HG02852 (cell line): ENCODE measurements around the gene DNAAF9.
"Not testable (repeated sequence)": the region's sequence is repeated elsewhere in the genome, so short reads cannot be mapped to it uniquely, and the experiment has no call there.

Source experiments
- ATAC-seq: cut with Tn5 transposase; IDR thresholded peaks from one replicate; pipeline ENCODE4 v1.9.1; 2021; ENCODE audit warnings: mild to moderate bottlenecking, moderate library complexity; ENCODE audit not compliant: unreplicated experiment

Gene DNAAF9

DNA sequence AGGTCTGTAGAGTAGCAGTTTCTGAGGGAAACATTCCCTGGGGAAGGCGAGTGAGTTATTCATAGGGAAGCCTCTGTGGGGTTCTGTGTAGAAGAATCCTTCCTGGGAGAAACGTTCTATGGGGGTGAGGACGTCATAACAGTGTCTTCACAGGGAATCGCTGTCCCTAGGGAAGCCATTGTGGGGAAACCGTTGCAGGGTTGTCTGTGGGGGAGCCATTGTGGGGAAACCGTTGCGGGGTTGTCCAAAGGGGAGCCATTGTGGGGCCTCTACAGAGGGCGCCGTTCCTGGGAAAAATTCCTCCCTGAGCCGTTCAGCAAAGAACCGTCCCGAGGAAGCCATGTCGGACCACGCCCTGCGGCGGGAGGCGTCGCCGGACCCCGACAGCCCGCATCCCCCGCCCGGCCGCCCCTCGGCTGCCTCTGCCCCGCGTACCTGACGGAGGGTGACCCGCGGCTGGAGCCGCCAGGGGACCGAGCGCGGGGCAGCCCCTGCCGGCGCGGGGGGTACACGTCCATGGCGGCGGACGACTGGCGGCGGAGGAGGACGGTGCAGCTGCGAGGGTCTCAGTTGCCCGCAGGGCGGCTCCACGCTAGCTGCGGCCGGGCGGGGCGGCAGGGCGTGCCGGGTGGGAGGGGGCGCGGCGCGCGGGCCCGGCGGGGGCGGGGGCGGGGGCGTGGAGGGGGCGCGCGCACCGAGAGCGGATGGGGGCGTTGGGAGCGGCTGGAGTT, at the start of gene DNAAF9:
Gene DNAAF9, minus strand, starts transcription at position 630 of the 731 bp plus-strand sequence. Its CDS starts 112 bp downstream, at position 518.
- ATAC-seq = peak; percentile 38

DNA sequence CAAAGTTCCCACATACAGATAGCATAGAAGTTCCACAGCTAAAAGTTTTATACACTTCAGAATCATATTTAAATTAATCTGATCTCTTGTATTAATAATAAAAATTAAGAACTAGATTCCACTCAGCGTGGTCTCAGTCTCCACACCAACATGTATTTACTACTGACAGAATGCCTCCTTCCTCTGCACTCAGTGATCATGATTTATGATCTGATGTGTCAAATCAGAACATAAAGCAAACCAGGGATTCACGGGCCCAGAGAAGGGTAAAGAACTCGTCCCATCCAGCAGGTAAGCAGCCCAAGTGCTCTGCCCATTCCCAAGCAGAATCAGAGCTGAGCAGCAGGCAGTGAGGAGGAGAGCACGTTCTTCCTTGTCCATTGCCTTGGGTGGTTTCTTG, 49.2 kb upstream of the DNAAF9 start:
- no peak for ATAC-seq

GRCh38 chr20:3454831-3455230, 47.4 kb upstream of the DNAAF9 start:
- no peak for ATAC-seq

DNA sequence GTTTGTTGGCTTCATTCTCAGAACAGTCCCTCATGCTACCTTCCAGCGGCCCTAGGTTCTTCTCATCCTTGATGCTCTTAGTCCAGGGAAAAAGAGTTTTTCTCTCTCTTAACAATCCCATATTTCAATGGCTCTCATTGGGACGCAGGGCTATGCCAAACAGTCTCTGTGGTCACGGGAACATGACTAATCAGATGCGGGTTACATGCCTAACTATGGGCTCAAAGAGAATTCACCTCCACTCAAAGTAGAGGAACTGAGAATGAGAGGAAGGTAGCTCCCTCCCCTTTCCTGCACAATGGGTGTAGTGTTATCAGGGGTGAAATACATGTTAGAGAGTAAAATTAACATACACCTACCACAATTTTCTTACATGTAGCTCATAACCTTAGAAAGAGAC, 45.2 kb upstream of the DNAAF9 start:
- ATAC-seq = no peak

- ATAC-seq = no peak
Measured at GRCh38 chr20:3452136-3452535, 44.7 kb upstream of the DNAAF9 start.

DNA sequence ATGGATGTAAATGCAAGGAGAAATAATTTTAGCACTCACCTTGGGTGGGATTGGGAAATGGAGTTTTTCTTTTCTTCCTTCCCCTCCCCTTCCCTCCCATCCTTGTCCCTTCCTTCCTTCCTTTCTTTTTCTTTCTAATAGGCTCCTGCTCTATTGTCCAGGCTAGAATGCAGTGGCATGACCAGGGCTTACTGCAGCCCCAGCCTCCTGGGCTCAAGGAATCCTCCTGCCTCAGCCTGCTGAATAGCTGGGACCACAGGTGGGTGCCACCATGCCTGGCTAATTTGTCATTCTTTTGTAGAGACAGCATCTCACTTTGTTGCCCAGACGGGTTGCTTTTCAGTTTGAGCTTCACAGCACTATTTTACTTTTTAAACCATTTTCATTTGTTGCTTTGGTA, 41.9 kb upstream of the DNAAF9 start:
- ATAC-seq = no peak

DNA sequence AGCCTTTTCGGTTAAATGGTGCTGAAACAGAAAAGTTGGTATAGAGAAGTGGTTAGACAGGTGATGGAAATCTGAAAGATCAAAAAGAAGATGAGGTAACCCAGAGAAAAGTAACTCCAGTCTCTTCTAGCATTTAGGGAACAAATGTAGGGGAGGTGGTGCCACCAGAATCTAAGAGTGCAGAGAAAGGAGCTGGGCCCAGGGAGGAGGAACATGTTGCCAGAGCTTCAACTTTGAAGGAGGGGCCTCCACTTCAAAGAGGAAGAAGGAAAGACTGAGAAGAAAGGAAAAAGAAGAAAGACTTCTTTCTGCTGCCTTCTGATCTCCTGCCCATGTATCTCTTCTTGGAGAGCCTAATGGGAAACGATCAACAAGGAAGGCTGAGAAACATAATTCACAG, 39.9 kb upstream of the DNAAF9 start:
- ATAC-seq = no peak

DNA sequence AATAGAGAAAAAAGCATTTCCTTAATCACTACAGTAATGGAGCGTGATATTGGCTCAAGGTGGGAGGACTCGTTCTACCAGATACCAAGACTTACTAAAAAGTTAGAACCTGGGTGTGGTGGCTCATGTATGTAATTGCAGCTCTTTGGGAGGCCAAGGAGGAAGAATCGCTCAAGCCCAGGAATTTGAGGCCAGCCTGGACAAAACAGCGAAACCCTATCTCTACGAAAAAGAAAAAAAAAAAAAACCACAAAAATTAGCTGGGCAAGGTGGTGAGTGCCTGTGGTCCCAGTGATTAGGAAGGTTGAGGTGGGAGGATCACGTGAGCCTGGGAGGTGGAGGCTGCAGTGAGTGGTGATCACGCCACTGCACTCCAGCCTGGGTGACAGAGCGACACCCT, 39.3 kb upstream of the DNAAF9 start:
- ATAC-seq = no peak

- ATAC-seq = no peak
Measured at GRCh38 chr20:3436864-3437574, 29.6 kb upstream of the DNAAF9 start.

GRCh38 chr20:3434232-3434631, 26.8 kb upstream of the DNAAF9 start:
- no peak for ATAC-seq

DNA sequence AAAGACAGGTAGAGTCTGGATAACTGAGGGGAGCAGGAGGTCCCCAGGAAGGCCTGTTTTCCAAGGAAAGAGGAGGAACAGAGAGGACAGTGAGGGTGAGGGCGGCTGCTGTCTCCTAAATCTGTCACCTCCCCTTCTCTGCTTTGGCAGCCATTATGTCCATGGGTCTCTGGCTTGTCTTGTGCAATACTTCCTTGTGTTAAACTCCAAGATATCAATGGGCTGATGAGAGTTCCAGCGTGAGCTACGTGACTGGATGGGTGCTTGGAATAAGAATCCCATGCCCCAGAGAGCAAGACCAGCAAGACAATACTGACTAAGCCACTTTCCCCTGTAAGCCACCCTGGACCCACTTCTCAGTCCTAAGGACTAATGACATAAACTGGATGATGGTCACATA, 26.3 kb upstream of the DNAAF9 start:
- no peak for ATAC-seq

- no peak for ATAC-seq
Measured at GRCh38 chr20:3432844-3433243, 25.4 kb upstream of the DNAAF9 start.

GRCh38 chr20:3431109-3431508, 23.6 kb upstream of the DNAAF9 start:
- ATAC-seq = no peak

- ATAC-seq = peak; percentile 82
Measured at GRCh38 chr20:3430376-3431069, 23.1 kb upstream of the DNAAF9 start.

GRCh38 chr20:3426766-3427165, 19.3 kb upstream of the DNAAF9 start:
- ATAC-seq = not testable (repeated sequence)

DNA sequence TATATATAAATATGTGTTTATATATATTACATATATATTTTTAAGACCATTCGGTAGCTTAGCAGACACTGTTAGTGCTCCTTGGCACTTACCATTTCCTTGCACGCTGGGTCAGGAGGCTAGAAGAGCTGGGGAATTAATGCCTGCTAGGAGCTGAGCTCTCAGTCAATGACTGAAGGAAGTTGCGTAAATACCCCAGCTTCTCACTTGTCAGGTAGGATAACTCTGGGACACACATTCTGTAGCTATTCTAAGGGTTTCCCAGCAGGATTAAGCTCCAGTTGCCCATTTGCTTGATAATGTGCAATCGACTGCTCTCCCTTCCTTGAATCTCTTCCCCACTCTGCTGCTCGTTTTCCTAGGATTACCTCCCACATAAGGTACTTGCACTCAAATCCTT, 15.7 kb upstream of the DNAAF9 start:
- no peak for ATAC-seq

DNA sequence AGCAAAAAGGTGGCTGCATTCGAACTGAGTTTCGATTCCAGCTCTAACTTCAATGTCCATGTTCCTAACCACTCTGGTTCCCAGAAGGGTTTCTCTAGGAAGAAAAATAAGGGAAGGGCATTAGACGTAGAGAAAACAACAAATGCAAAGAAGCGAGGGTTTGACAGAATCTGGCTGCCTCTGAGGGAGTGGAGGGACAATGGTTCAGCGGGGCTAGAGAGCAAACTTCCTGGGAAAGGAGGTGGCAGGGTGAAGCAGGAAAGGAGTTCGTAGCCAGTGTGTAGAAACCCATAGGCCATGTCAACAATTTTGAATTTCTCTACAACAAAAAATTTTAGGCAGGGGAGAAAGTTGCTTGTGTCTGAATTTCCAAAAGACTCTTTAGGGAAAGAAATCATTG, 14.5 kb upstream of the DNAAF9 start:
- no peak for ATAC-seq

DNA sequence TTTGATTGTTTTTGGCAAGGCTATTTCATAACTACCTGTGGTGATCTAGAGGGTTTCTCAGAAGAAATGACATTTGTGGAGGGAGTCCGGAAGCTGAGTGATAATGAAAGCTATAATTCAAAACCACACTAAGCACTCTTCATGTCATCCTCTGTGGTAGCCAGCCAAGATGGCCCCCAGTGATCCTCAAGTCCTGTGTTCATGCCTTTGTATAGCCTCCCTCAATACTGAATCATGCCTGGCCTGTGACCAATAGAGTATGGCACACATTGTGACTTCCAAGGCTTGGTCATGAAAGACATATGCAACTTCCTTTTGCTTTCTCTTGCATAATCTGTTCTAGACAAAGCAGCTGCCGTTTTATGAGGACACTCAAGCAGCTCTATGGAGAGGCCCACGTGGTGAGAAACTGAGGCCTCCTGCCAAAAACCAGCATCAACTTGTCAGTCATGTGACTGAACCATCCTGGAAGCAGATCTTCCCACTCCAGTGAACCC, 12.8 kb upstream of the DNAAF9 start:
- ATAC-seq = peak; percentile 98

GRCh38 chr20:3418161-3418560, 10.7 kb upstream of the DNAAF9 start:
- ATAC-seq = not testable (repeated sequence)

GRCh38 chr20:3414122-3414521, 6.7 kb upstream of the DNAAF9 start:
- ATAC-seq = no peak

GRCh38 chr20:3413393-3413889, 6.0 kb upstream of the DNAAF9 start:
- ATAC-seq = no peak
